SK-N-MC (cell line): ENCODE results near the gene FLNB.

Experiments used
- DNase-seq: peaks from one replicate; pipeline ENCODE4 v3.0.0-alpha.2; 2011; ENCODE audit warnings: low read depth, low spot score
- H3K27ac ChIP-seq: fragments of 200-600 bp; sonication (generic); 2 replicates; pipeline ENCODE4 v1.5.1; 2016; ENCODE audit warnings: mixed run types
- H3K36me3 ChIP-seq: fragments of 200-600 bp; sonication (generic); 2 replicates; pipeline ENCODE4 v1.6.1; 2017; ENCODE audit warnings: antibody characterized with exemption, low read length, mixed read lengths; ENCODE audit not compliant: insufficient read depth
- H3K4me3 ChIP-seq: fragments of 200-600 bp; sonication (generic); 2 replicates; pipeline ENCODE4 v1.5.1; 2016
- H3K9ac ChIP-seq: fragments of 200-600 bp; sonication (generic); 2 replicates; pipeline ENCODE4 v1.8.0; 2017; ENCODE audit warnings: mixed run types, mixed read lengths; ENCODE audit not compliant: insufficient read length
- H3K9me3 ChIP-seq: fragments of 200-600 bp; sonication (generic); 2 replicates; pipeline ENCODE4 v1.6.1; 2017; ENCODE audit warnings: low read depth, mild to moderate bottlenecking, antibody characterized with exemption, low read length, moderate library complexity, mixed read lengths
- EZH2 ChIP-seq: fragments of 200-600 bp; sonication (generic); IDR thresholded peaks from one replicate; pipeline ENCODE4 v1.6.1; 2017; ENCODE audit warnings: antibody characterized with exemption
- FOXP2 ChIP-seq: optimal IDR thresholded peaks from 2 replicates; pipeline ENCODE3; 2011; ENCODE audit warnings: mild to moderate bottlenecking, moderate library complexity; ENCODE audit not compliant: insufficient read depth; ENCODE audit errors: extremely low read length, control extremely low read depth
- POLR2AphosphoS5 ChIP-seq: IDR thresholded peaks from 2 replicates; pipeline ENCODE4 v1.6.1; 2012; ENCODE audit warnings: mild to moderate bottlenecking, low read depth, low read length, borderline replicate concordance

The FLNB gene

GRCh38 chr3:58059349-58060321 lies 51.4 kb downstream of the FLNB start:
- no peak for DNase-seq
- Histone ChIP-seq H3K9ac (no peak overlapping the region), H3K36me3 (no peaks in the 10 kb centered on the region), H3K27ac (no peak overlapping the region), H3K4me3 (no peak overlapping the region), H3K9me3 (no peaks in the 10 kb centered on the region)
- TF ChIP-seq POLR2AphosphoS5 (no peak), FOXP2 (no peak), EZH2 (no peak)

GRCh38 chr3:58062472-58062871 lies 54.2 kb downstream of the FLNB start:
- Histone ChIP-seq H3K9ac (no peak overlapping the region), H3K9me3 (no peaks in the 10 kb centered on the region), H3K4me3 (no peak overlapping the region), H3K36me3 (no peaks in the 10 kb centered on the region), H3K27ac (no peak overlapping the region)
- DNase-seq, result no peak
- TF ChIP-seq FOXP2, result no peak
- TF ChIP-seq POLR2AphosphoS5, result no peak
- TF ChIP-seq EZH2, result no peak

GRCh38 chr3:58063022-58063815 lies 55.0 kb downstream of the FLNB start:
- Histone ChIP-seq H3K9ac (no peak overlapping the region), H3K9me3 (no peaks in the 10 kb centered on the region), H3K36me3 (no peaks in the 10 kb centered on the region), H3K27ac (no peak overlapping the region), H3K4me3 (no peak overlapping the region)
- no peak for TF ChIP-seq EZH2
- no peak for DNase-seq

GRCh38 chr3:58064923-58065638 lies 56.9 kb downstream of the FLNB start:
- H3K4me3 ChIP-seq, result no peak overlapping the region
- no peak for DNase-seq
- H3K27ac ChIP-seq, result no peak overlapping the region
- H3K9ac ChIP-seq, result no peak overlapping the region
- no peaks in the 10 kb centered on the region for H3K9me3 ChIP-seq
- TF ChIP-seq EZH2, result no peak
- TF ChIP-seq FOXP2, result no peak
- TF ChIP-seq POLR2AphosphoS5, result no peak
- no peaks in the 10 kb centered on the region for H3K36me3 ChIP-seq

DNA sequence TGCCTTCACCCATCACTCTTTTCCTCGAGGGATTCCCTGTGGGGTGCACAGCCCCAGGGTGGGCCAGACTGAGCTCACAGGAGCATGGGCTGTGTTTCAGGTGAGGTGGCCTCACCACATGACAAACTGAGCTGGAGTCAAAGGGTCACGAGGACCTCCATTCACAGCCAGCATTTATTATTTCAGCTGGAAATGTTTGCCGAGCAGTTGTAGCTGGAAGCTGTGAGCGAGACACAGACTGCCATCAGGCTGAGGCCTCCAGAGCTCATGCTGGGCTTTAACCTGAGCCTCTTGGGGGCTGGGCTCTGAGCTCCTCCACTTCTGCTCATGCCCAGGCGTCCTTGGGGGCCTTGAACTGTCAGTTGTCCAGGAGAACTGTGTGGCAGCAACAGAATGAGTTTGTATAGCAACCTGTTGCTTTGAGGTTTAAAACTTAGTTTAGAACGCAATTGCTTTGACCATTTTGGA lies 57.5 kb downstream of the FLNB start:
- Histone ChIP-seq H3K27ac (no peak overlapping the region), H3K9ac (no peak overlapping the region), H3K36me3 (no peaks in the 10 kb centered on the region), H3K4me3 (no peak overlapping the region), H3K9me3 (no peaks in the 10 kb centered on the region)
- DNase-seq, result no peak
- no peak for TF ChIP-seq EZH2
- TF ChIP-seq FOXP2, result no peak
- no peak for TF ChIP-seq POLR2AphosphoS5

GRCh38 chr3:58066842-58067241 lies 58.6 kb downstream of the FLNB start:
- H3K9ac ChIP-seq, result no peak overlapping the region
- TF ChIP-seq FOXP2, result no peak
- no peak for TF ChIP-seq POLR2AphosphoS5
- TF ChIP-seq EZH2, result no peak
- no peak for DNase-seq
- H3K4me3 ChIP-seq, result no peak overlapping the region
- H3K27ac ChIP-seq, result no peak overlapping the region
- H3K36me3 ChIP-seq, result no peaks in the 10 kb centered on the region
- no peaks in the 10 kb centered on the region for H3K9me3 ChIP-seq

DNA sequence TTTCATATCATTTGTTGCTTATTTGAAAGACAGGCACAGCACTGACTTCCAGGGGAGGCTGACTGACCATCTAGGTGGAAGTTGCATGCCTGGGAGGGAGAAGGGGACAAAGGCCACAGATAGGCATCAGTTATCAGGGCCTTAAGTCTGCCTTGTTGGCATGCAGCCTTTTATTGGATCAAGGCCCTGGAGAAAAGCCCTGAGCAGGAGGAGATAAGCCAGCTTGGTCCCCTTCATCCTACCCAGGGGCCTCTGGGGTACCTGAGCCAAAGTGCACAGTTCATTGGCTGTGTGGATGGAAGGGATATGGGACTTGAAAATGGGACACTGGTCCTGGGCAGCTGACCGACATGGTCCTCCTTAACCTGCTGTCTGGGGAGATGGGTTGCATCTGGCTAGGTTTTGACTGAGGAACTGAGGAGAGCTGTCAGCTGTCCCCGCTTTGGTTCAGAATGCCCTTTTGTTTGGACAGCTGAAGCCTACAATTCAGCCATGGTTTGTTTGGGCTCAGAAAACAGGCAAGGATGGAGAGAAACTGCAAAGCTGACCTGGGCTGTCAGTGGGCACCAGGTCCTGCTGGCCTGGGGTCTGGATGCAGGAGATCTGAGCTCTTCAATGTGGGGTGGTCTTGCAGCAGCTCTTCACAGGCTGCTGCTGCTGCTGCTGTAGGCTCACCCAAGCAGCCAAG lies 60.0 kb downstream of the FLNB start:
- no peak overlapping the region for H3K9ac ChIP-seq
- no peaks in the 10 kb centered on the region for H3K9me3 ChIP-seq
- H3K27ac ChIP-seq, result no peak overlapping the region
- H3K36me3 ChIP-seq, result no peaks in the 10 kb centered on the region
- TF ChIP-seq POLR2AphosphoS5 (no peak), EZH2 (no peak), FOXP2 (no peak)
- DNase-seq, result no peak
- H3K4me3 ChIP-seq, result no peak overlapping the region

- DNase-seq, result no peak
- Histone ChIP-seq H3K27ac (no peak overlapping the region), H3K9ac (no peak overlapping the region), H3K9me3 (no peaks in the 10 kb centered on the region), H3K4me3 (no peak overlapping the region), H3K36me3 (no peaks in the 10 kb centered on the region)
- no peak for TF ChIP-seq FOXP2
- TF ChIP-seq POLR2AphosphoS5, result no peak
- no peak for TF ChIP-seq EZH2
Observed at GRCh38 chr3:58071480-58071971, 63.3 kb downstream of the FLNB start.
